ENCODE data around the gene JAG1. TPM values are rescaled to one million over a fixed set of nuclear protein-coding genes. Genes with fewer than 3 reads are reported as not detected.

The JAG1 gene
- total RNA-seq, 1 donor from 2014 or later = 193 TPM

DNA sequence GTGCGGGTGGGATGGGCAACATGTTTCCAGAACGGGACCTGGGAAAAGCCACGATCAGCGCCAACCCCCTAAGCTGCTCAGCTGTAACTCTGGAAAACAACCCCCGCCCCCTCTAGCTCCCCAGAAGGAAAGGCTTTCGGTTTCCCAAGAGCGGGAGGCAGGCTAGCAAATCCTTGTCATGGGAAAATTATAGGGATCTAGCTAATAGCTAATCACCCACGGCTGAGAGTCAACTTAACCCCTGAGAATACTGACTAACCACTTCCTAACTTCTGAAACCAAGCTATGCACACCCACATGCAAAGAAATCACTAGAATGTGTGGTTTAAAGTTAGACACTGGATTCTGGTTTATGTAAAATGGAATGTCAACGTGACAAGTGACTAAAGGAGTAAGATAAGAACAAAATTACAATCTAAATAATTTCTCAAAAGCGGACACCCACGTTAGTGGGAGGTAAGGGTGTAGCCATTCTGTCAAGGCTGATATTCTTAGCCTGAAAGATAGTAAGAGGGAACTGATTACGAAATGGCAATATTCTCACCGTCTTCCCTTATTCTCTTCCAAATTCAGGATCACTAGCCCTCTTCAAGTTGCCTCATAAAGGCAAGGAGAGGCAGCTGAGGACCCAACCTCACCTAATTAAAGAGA lies 20.1 kb downstream of the JAG1 start:
- peak; percentile 73 for DNase-seq (ENCODE audit: low spot score)

DNA sequence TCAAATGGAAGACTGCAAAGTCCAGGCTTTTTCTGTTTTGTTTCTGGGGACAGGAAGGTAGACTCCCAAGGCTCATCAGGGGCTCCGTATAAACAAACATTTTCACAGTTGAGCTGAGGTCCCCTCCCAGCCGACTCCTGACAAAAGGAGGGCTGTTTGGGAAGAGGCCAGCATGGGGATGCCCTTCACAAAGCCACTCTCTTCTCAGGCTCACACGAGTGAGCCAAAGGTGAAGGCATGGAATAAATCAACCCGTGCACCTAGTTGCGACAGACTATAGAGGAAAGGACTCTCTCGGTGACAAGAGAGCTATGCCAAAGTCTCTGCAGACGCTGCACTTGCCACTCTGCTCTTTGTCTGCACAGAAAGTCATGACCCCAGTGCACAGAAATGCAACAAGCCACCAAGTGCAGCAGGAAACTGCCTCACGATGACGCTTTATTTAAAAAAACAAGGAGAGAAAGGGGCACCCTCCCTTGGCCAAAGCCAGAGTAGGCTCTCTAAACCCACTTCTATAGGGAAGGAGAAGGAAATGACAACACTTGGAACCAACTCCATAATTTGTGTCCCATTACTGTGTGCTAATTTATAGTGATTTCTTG lies 21.0 kb downstream of the JAG1 start:
- DNase-seq (ENCODE audit: low spot score) = no peak

DNA sequence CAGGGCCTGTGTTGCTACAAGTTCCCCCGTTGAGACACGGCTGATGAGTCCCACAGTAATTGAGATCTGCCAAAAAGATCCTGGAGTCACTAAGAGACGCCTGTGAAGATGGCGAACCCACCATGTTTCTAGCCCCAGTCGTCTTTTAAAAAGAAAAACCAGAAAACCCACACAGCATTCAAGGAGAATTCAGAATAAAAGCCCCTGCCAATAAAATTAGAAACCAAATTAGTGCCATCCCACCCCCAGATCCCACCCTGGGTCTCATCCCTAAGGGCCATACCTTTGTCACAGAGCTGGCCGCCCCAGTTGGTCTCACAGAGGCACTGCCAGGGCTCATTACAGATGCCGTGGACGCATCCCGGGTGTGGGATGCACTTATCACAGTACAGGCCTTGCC lies 21.6 kb downstream of the JAG1 start:
- no peak for DNase-seq (ENCODE audit: low spot score)

DNA sequence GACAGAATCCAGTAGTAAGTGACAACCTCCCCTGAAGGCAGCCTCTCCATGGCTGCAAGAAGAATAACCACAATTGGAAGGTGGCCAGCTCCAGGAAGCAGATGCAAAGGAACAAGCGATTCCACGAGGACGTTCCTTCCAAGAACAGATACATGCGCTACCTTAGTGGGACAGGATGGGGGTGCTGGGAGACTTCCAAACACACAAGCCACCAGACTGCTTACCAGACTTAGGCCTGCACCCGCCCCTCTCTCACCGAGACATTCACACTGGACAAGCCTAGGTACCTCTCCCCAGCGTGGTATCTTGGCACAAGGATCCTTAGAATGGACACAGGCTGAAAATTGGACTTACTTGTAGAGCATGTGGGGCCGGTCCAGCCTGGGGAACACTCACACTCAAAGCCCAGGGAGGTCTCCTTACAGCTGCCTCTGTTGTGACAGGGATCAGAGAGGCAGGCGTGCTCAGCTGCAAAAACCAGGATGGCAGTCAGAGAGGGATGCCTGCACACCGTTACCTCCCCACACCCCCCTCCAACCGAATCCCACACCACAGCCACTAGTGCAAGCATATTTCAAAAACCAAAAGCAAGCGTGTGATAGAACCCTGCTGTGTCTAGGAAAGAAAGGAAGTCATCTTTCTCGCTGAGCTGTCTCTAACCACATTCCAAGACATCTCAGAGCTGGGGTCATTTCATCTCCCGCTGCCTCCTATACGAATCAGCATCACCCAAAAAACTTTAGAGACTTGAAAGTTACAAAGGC lies 22.4 kb downstream of the JAG1 start:
- peak; percentile 71 for DNase-seq (ENCODE audit: low spot score)

DNA sequence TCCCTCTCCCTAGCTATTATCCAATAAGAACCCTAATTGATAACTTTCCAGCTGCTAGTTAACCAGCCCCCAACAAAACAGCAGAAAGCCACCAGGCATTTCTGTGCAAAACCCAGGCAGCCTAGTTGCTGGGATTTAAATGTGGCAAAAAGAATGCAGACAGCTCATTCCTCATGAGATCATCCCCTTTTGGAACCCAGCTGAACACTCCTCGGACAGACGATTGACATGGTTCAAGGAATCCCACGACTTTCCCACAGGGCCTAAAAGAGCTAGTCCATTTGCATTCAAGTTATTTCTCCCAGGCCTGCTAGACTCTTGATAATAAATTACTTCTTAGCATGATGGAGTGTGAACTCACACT lies 24.0 kb downstream of the JAG1 start:
- DNase-seq (ENCODE audit: low spot score) = no peak

DNA sequence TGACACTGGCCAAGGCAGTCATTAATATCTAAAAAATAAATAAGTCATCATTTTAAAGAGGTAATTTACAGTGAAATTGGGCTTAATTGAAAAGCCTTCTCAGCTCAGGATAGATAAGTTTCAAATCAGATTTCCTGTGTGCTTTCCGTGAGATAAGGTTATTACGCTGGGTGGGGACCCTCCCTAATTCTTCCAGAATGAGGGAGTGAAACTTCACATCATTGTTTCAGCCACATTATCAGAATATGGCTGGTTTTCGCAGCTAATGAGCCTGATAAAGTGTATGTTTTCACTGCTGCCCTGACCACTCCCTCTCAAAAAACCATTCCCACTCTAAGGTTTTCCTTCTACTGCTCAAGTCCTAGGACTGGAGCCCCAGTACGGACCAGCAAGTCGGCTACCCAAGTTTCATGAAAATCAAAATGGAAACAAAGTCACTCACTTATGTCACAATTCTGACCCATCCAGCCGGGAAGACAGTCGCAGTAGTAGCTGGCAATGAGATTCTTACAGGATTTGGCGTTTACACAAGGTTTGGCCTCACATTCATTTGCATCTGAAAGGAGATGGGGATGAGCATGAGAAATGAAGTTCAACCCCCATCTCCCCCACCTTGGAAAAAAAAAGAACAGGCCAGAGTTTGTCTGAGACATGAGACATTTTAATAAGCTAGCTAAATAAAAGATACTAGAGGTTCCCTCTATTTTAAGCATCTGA lies 24.6 kb downstream of the JAG1 start:
- no peak for DNase-seq (ENCODE audit: low spot score)

DNA sequence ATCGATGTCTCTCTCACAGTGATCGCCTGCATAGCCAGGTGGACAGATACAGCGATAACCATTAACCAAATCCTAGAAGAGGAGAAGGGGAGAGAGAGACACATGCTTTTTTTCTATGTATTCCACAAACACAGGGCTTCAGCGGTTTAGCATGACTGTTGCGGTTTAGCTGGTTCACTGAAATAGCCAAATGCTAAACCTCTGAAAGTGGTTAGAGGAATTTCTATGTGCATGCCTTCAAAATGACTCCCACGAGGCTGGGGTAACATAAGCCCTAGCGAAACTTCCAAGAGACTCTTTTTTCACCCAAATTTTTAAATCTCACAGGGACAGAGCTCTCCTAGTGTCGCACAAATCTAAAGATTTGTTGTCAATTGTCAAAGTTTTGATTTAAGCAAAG lies 25.1 kb downstream of the JAG1 start:
- no peak for DNase-seq (ENCODE audit: low spot score)

DNA sequence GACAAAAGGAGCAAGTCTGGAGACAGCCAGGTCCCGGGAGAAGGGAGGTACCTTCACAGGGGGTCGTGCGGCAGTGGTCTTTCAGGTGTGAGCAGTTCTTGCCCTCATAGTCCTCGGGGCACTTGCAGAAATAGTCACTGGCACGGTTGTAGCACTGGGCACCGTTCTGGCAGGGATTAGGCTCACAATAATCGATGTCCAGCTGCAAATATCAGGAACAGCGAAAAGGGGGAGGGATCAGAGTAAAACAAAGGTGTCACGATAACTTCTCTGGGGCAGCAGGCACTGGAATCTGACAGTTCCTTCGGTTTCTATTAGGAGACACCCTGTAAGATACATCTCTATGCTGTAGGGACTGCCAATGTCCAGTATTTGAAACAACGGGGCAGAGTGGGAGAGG lies 25.9 kb downstream of the JAG1 start:
- no peak for DNase-seq (ENCODE audit: low spot score)

DNA sequence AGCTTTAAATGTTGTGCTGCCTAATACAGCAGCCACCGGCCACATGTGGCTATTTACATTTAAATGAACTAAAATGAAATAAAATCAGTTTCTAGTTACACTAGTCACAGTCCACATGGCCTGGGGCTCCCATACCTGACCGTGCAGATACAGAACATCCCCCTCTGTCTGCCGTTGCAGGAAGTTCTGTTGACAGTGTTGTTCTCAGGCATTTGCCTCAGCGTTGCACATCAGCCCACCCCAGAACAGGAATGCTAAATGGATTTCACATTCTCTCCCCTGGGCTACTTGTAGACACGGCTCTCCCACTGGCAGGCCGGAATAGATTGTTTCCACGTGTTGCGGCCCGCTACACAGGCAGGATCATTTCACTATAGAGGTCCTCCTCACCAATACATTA lies 26.3 kb downstream of the JAG1 start:
- DNase-seq (ENCODE audit: low spot score) = no peak

DNA sequence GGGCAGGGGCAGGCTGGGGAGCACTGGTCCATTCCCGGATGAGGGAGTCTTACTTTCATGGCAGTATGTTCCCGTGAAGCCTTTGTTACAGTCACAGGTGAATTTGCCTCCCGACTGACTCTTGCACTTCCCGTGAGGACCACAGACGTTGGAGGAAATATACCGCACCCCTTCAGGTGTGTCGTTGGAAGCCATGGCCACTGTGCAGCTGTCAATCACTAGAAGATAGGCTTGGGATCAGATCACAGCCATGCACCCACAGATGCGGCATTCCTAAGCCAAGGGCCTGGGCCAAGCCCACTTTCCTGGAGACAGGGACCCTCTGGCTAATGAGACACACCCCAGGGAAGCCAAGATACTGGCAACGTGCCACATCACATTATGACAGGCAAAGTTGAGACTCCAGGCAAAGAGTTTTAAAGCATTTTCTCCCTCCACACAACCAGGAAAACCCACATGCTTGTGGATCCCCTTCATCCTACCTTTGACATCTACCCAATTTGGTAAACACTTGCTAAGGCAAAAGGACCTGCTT lies 26.8 kb downstream of the JAG1 start:
- no peak for DNase-seq (ENCODE audit: low spot score)

DNA sequence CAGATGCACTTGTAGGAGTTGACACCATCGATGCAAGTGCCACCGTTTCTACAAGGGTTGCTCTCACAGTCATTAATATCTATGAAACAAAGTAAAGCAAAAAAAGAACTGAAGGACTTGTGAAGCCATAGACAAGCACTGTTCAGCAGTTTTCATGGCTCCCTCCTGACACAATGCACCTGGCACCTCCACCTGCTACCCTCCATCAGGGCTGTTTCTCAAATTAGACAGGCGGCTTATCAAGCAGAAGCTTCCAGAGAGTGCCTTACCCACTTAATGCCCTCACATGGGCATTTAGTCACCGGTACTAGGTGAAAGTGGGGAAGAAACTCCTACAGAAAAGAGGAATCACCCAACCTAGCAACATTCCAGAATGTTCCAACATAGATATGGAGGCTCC lies 27.8 kb downstream of the JAG1 start:
- no peak for DNase-seq (ENCODE audit: low spot score)

DNA sequence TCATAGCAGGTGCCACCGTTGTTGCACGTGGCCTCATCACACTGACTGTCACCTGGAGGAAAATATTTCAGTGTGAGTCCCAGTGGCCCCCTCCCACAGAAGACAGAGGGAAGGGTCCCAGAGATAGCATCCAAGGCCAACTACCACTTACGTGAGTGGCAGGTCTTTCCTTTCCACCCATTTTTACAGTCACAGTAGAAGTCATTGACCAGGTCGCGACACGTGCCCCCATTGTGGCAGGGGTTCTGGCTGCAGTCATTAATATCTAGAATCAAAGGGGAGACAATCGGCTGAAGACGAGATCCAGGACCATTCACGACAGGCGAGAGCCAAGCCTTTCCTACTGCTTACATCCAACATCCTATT lies 28.6 kb downstream of the JAG1 start:
- no peak for DNase-seq (ENCODE audit: low spot score)

DNA sequence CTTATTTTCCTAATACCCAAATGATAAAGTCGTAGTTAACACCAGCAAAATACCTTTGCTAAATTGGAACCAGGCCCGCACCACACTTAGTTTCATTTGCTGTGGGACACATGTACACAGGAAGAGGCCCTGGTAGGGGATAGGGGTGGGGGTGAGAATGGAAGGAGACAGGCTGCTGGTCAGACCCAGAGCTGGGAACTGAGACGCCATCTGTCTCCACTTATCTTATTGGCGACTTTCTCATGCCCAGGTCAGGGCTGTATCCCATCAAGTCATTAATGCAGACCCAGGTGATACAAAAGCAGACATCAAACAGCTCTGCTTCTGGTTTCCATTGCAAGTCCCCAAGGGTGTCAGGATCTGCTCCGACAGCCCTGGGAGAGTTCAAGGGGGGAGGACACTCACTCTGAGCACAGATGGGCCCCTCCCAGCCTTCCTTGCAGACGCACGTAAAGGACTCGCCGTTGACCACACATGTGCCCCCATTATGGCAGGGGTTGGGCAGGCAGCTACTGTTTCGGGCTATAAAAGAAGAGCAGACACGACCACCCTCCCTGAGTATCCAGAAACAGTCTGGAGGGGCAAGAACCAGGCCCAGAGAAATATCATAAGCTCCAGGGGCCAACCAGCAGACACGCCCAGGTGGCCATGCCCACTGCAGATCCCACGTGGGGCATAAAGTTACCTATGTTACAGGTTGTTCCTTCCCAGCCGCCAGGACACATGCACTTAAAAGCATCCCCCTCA lies 29.2 kb downstream of the JAG1 start:
- no peak for DNase-seq (ENCODE audit: low spot score)

DNA sequence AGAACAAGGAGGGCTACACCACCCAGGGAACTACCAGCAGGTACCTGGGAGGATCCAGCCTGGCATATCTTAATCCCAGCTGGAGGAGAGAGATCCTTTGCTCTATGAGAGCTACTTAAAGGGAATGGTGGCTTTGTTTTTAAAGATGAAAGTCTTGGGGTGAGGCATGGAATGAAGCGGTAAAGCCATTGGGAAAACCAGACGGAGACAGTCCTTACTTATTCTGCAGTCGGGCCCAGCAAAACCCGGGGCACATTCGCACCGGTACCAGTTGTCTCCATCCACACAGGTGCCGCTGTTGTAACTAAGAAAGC lies 30.3 kb downstream of the JAG1 start:
- no peak for DNase-seq (ENCODE audit: low spot score)

DNA sequence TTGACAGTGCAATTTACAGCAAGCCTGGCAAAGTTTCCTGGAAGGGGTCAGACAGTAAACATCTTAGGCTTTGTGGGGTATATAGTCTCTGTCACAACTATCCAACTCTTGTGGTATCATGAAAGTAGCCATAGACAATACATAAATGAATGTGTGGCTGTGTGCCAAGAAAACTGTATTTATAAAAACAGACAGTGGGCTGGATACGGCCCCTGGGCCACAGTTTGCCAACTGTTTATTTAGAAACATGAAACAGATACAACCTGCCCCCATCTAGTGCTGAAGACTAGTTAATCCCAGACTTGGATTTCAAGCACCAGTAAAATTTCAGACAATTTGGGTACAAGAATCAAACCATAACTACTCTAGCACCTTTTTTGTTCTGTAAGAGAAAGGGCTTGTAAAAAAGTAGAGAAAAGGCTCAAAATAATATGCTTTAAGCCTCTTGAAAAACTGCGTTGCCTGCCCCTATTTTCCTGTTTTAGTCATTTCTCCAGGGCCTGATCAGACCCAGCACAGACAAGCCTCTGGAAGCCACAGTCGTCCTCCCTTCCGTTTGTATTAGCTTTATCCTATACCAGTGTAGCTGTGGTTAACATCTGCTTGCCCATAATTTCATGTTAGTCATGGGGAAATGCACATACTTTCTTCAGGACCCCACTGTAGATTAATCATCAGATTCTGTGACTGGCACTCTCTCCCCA lies 30.8 kb downstream of the JAG1 start:
- DNase-seq (ENCODE audit: low spot score) = no peak

DNA sequence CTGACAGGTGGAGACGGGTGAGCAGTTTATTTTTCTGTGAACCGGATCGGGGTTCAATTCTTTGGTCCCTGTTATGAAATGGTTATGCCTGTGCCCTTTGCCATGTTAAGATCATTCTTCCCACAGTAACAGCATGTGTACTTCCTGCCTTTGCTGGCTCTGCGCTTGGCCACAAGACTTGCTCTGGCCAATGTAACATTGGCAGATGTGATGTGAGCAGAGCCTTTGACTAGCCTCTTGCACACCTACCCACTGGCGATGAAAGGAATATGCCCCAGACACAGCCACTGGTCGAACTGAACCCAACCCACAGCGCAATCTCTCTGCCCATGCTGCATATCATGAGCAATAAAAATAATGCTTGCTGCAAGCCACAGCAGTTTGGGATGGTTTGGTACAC lies 31.9 kb downstream of the JAG1 start:
- no peak for DNase-seq (ENCODE audit: low spot score)

DNA sequence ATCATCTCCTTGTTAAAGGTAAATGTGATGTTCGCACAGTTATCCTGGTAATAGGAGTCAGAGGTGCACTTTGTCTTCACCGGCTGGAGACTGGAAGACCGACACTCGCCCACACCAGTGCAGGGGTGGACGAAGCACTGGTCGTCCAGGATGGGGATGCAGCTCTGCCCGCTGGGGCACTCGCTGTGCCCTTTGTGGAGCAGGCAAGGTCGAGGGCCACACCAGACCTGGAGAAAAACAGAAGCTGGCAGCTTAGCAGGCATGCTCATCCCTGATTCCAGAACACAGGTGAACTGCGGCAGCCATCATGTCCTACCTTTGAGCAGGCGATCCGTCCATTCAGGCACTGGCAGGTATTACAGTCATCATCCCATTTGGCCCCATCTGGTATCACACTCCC lies 32.3 kb downstream of the JAG1 start:
- DNase-seq (ENCODE audit: low spot score) = no peak

DNA sequence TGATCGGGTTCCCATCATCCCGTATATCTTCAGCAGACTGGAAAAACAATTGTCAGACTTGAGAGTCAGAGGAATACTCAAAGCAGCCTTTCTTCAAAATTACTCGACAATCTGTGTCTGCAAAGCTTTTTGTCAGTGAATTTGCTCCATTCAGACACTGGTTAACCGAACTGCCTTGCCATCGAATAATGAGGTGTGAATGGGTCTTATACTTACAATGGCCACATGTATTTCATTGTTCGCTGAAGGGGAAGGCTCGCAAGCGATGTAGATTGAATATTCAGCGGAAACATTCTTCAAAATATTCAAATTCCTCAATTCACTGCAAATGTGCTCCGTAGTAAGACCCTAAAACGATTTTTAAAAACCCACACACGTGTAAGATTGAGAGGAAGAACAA lies 32.9 kb downstream of the JAG1 start:
- DNase-seq (ENCODE audit: low spot score) = no peak

DNA sequence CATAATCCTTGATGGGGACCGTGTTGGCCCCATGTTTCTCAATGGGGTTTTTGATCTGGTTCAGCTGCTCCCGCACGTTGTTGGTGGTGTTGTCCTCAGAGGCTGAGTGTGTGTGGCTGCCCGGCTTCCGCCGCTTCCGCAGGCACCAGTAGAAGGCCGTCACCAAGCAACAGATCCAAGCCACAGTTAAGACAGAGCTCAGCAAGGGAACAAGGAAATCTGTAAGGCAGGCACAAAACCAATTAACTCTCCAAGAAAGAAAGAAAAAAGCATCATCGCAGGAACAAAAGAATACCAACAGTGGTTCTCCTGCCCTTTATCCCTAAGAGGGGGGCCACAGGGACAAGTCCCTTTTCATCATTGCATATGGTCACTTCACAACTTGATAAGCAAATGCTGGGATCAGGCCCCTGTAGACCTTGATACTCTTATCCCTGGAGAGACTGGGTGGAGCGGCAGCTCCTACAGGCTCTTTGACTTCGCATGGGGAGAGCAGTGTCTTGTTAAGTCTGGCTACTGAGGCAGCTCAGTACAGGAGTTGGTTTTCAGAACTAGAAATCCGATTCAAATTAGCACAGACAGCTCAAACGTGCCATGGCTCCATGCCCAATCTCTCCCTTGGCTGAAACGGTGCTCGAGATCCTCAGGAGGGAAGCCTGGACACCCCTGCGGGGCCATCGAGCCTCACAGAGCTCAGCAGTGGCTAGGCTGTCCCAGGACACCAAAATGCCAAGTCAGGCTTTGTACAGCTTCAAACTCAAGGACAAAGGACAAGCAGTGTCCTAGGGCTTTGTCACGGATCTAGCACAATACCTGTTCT lies 33.9 kb downstream of the JAG1 start:
- no peak for DNase-seq (ENCODE audit: low spot score)

DNA sequence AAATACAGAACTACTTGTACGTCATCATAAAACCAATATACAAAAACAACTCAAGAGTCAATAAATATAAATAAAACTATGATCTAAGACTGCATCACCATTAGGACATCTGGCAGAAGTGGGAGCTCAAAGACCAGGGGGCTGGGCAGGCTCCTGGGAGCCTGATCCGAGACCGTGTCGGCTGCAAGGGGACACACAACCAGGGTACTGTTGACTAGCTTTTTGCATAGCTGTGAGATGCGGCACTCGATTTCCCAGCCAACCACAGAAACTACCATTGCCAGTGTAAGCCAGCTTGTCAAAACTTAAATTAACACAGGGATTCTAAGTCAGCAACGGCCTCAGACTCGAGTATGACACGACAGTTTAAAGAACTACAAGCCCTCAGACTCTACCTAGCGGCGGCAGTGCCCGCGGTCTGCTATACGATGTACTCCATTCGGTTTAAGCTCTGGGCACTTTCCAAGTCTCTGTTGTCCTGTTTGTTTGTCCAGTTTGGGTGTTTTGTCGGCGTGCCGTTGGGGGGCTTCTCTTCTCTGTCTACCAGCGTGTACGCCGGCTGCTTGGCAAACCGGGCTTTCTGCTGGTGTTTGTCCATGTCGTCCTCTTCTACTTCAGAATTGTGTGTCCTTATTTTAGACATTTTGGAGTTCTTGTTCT lies 34.6 kb downstream of the JAG1 start:
- DNase-seq (ENCODE audit: low spot score) = no peak
